ENCODE data around the gene UBE2G2.

Gene UBE2G2, protein sequence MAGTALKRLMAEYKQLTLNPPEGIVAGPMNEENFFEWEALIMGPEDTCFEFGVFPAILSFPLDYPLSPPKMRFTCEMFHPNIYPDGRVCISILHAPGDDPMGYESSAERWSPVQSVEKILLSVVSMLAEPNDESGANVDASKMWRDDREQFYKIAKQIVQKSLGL

DNA sequence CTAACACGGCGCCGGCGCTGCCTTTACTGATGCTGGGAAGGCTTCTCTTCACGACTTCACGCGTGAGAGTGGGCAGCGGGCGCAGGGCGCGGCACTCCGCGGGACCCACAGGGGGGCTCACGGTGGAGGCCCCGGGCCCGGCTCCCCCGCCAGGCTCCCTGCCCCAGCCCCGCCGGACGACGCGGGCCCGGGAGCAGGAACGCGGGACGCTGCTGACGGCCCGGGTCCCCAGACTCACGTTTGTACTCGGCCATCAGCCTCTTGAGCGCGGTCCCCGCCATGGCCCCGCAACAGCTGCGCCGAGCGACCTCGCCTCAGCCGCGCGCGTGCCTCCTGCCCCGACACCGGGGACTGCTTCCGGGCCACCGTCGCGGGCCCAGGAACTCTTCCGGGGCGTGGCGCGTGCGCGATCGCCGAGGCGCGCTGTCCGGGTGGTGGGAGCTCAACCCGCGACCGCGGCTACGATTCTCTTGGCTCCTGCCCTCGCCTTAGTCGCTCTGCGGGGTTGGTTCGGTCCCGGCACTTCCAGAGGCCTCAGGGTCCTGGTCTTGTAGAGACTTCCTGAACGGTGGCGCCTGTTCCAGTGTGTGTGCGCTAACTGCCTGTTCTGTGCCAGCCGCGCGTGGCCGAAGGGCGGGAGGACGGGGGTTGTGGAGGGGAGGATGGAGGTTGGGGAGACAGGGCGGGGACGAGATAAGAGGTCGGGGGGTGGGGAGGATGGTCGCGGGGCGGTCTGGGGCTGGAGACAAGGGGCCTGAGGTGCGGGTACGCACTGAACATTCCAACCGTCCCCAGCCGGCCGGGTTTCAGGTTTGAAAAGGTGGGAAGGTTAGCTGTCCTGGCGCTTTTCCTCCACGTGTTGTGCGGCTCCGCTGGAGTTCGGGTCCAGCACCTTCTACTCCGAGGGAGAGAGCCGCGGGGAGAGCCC, at the start of gene UBE2G2:
Gene UBE2G2 (minus strand): TSS at position 353 of the 928 bp plus-strand sequence. CDS start 72 bp downstream, at position 281.
- peak; percentile 93 for DNase-seq (ENCODE audit: low spot score)

DNA sequence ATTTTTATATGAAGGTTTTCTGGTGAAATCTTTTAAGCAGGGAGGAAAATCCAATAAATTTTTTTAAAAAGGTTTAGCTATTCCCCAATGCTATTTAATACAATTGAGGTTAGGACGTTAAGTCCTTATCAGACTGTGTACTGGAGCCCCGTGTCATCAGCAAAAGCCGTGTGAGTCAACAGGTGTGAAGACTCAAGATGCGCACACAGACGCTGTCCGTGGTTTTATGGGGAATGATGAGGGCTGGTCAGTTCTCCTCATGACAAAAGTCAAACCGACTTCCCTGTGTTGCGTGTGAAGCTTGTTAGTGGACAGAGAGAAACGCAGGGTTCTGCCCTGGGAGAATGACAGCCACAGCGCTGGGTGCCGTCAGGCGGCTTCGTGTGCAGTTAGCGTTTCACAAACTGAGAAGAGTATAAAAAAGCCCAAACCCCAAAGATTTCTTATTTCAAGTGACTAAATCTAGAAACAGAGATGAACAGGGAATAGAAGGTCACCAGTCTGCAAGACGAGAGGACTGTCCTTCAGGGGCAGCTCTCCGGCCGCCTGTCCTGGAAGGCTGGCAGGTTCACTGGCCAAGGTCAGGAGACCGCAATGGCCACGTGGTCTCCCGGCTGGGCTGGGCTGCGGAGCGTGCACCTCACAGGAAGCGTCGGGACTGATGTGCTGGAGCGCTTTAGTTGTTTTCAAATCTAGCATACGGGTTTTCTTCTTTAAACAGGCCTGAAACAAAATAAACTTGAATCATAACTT, 49.5 kb upstream of the UBE2G2 start:
- DNase-seq (ENCODE audit: low spot score): no peak

DNA sequence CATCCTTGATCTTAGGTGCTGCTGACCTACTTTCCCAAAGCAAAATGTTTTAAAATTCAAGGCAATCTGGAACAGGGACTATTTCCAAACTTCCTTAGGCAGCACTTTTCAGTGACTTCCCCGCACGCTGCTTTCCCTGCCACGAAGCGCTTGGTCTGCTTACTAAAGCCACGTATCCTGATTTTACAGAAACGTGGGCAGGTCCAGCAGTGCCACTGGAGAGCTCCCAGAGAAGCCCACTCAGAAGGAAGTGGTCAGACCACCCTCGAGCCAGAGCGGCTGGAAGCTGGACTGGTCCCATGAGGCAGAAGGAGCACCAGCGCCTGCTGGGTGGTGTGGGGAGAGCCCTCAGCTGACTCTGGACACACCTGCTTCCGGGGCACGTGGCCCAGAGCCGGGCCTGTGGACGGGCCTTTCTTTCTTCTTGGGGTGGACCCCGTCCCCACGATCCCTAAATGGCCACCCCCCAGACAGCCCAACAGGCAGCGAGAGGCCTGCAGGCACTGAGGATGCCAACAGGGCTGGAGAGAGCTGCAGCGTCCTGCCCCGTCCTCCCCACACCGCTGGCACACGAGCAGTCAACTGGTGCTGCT, 48.7 kb upstream of the UBE2G2 start:
- DNase-seq (ENCODE audit: low spot score): no peak

DNA sequence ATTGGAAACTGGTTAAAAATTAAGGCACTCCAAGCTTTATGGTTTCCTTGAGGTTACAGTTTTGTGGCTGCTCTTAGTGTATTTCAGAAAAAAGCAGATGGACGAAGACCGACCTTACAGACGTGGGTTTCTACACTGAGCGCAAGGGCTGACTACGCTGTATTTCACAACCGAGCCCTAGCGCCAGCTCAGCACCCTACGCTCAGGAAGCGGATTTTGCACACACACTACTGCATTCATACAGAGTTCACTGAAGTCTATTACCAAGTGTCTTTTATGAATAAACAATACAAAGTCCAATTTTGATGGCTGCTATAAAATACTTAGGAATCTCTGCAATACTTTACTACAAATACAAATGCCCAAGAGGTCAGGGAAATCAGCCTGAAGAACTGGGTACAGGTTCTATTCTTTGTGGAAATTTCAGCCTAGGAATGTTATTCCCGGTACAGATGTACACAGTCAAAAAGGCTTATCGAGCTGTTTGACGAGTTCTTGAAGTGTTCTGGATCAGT, 48.1 kb upstream of the UBE2G2 start:
- DNase-seq (ENCODE audit: low spot score): no peak

DNA sequence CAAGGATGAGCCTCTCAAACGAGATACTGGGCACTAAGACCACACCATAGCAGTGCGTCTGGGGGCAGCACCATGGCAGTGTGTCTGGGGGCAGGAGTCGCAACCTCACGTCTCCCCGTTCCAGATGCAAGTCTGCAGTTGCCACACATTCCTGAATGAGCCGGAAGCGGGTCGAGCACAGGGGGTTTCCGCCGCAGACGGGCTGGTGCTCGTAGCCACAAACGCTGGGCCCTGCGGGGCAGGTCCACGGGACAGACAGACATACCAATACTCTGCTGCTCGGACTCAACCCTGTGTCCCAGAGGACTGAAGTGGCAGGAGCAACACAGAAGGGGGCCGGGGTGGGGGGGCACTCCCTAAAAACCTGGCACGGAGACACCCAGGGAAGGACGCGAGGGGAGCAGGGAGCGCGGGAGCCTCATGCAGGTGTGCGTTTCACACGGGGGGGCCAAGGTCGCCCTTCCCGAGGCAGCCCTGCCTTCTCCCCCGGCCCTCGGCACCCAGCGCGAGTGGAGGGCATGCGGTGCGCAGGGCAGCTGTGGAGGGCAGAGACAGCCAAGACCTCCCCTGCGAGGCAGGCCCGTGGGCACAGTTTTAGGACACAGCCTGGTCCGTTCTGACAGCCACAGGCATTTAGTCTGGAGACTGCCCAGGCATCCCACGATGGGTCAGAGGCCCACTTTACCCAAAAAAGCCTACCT, 47.4 kb upstream of the UBE2G2 start:
- no peak for DNase-seq (ENCODE audit: low spot score)

DNA sequence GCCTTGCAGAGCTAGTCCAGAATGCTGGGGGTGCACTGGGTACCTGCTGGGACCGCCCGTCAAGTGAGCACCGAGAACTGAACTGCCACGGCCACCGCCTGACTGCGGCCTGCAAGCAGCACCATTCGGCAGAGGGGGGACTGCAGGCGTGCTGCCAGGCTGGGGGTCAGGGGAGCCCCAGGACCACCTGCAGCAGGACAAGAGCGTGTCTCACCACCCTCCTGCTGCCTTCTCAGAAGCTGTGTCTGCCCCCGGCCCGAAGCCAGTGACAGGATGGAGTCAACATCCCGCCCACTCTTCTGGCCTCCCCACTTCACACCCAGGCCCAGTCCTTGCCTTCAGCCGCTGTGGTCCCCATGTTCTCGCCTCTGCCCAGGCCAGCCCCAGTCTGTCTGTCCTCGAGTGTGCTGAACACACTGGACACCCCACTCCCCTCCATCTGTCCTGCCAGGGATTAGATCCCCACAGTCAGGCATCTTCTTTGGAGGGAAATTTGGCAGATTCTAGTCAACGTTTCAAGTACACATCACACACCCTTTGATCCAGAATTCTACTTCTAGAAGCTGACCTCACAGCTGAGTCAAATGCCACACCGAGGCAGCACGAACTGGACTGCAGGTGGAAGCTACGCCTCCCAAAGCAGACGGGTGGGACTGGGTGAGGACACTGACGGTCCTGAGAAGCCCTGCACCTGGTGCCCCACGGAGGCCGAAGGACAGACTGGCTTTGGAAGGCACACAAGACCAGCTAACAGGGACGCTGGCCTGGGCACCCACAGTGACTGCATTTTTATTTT, 45.8 kb upstream of the UBE2G2 start:
- DNase-seq (ENCODE audit: low spot score): no peak

DNA sequence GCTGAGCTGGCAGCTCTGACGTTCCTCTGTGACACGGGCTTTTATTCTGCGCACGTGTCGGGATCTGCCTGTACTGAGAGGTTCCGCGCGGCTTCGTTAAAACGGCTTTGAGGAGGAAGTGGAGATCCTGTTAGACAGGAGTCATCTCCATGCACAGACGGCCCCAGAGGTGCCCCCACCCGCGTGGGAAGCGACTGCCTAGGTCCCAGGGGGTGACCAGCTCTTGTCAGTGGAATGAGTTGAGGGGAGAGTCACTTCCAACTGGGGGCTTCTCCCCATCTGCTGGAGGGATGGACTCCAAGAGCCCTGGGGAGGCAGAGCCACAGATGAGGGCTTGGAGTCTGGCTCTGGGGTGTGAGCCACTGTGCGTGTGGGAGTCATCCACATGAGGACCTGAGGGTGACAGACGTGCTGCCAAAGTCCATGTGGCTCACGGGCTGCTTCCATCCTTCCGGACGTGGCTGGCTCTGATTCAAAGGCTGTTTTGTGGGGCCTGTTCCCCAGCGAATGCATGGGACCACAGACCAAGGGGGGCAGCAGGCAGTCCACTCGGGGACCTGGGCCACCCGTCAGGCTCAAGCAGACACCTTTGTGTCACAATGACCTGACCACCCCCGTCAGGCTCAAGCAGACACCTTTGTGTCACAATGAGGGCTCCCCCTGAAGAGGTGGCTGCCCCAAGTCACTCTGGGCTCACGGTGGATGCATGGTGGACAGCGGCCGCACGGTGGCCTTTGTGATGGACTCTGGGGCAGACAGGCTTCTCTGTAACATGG, 45.1 kb upstream of the UBE2G2 start:
- DNase-seq (ENCODE audit: low spot score): peak; percentile 27

DNA sequence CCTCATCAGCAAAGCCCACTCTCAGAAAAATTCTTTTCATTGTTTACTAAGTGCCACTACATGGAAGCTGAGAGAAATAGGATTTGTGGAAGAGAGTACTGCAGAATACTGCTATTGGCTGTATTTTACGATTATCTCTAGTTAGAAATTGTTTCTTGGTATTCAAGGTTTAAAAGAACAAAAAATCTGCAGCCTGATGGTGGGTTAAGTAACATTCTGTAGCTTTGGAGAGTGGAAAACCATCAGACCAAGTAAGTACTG, 44.5 kb upstream of the UBE2G2 start:
- no peak for DNase-seq (ENCODE audit: low spot score)

DNA sequence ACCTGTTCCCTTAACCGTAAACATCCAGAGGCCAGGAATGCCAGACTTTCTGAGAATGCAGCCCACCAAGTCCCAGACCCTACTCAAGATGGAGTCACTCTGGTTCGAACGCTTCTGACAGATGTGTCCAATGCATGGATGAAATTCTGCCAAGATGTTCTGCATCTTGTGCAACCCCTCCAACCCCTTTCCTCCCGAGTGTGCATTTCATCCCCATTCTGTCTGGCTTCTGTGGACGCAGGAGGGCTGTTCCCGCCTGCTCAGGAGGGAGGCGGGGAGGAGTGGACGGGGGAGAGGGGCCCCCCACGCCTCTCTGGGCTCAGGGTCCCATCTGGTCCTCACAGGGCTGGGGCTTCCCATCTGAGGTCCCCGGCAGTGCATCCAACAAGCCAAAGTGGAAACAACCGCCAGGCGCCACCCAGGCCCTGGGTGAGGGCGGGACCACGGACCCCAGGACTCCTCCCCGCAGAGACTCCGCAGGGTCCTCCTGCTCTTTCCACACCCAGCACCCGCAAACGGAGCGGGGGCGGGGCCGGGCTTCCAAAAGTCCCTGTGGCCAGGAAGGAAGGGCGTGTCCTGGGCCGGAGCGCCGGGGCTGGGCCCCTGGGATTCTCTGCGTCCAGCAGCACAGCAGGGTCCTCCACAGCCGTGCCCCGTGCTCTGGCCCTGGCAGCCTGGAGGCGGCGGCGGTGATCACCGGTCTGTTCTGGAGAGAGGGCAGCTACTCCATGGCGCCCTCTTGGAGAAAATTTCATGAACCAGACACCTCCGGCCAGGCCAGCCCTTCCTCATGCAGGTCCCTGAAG, 44.0 kb upstream of the UBE2G2 start:
- peak; percentile 54 for DNase-seq (ENCODE audit: low spot score)

DNA sequence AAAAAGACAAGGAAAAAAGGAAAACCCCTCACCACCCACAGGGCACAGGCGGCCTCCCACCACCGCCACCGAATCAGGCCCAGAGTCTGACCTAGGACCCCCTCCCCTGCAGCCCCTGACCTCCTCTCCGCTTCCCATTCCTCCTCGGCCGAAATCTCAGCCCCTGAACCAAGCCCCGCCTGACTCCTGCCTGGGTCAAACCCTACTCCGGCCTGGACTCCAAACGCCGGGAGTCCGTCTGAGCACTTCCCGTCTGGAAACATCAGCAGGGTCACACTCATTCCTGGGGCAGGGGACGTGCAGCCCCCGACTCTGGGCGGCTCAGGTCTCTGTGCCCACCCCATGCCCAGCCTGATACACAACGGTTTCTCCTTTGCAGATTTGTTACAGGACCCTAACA, 42.6 kb upstream of the UBE2G2 start:
- no peak for DNase-seq (ENCODE audit: low spot score)

DNA sequence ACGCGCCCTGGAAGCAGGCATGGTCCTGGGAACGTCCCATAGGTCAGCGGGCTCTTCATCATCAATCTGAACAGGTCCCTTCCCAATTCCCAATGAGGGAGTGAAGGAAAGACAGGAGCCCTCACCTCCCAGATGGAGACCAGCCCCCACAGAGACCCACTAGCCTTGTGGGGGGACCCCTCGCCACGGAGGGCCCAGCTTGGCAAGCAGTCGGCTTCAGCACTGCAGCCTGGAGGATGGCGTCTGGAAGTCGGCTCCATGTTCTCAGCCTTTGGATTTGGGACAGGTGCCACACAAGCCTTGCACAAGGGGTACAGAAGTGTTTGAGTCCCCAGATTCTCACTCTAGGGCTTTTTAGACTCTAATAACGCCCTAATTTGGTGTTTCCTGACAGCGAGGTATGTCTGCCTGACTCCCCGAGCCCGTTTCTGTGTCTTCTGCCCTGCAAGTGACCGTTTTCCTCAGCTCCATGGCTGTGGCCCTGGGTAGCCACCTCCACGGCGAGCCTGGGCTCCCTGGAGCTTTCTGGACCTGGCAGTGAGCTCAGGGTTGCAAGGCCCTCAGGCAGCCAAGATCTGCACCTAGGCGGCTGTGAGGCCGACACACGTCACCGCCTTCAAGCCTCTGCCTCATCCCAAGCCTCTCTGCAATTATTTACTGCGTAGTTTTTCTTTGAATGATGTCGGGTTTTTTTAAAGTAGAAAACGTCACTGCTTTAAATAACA, 41.3 kb upstream of the UBE2G2 start:
- no peak for DNase-seq (ENCODE audit: low spot score)

DNA sequence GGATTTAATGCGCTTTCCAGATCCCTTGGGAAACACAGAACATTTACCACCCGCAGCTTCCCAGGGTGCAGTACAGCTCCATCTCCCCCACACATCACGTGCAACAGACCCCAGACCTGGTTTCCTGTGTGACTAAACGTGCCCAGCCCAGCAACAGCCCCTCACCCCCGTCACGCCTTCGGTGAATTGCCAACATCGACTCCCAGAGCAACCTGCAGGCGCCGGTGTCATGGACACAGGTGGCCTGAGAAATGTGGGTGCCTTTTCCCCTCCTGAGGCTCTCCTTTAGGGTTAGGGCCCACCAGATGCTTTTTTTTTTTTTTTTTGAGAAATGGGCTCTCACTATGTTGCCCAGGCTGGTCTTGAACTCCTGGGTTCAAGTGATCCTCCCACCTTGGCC, 40.5 kb upstream of the UBE2G2 start:
- DNase-seq (ENCODE audit: low spot score): no peak

DNA sequence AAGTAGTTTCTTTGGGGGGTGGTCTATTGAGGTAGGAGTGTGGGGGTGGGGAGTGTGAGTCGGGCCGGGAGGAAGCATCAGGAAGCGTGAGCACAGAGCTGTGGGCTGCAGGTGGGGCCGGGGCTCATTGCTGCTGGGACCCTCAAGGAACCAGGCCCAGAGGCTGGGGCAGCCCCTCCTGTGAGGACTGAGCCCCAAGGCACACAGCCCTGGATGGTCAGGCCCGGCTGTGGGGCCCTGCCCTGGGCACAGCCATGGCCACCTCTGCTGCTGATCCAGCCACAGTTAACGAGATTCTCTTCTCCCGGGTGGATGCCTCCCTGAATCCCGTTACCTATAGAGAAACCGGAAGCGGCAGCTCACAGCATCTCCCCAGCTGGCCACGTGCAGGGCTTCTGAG, 39.2 kb upstream of the UBE2G2 start:
- no peak for DNase-seq (ENCODE audit: low spot score)

DNA sequence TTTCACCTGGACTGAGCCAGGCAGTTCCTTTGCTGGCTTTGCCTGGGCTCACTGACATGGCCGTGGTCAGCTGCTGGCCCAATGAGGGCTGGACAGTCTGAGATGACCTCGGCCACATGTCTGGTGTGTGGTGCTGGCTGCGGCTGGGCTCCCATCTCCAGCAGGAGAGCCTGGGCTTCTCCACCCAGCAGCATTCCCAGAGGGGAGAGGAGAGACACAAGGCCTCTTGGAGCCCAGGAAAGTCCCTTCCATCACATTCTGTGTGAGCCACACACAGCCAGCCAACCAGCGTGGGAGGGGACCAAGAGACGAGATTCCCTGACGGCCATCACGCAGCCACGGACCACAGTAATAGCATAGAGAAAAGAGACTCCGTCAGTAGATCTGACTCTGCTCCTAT, 37.3 kb upstream of the UBE2G2 start:
- DNase-seq (ENCODE audit: low spot score): no peak

DNA sequence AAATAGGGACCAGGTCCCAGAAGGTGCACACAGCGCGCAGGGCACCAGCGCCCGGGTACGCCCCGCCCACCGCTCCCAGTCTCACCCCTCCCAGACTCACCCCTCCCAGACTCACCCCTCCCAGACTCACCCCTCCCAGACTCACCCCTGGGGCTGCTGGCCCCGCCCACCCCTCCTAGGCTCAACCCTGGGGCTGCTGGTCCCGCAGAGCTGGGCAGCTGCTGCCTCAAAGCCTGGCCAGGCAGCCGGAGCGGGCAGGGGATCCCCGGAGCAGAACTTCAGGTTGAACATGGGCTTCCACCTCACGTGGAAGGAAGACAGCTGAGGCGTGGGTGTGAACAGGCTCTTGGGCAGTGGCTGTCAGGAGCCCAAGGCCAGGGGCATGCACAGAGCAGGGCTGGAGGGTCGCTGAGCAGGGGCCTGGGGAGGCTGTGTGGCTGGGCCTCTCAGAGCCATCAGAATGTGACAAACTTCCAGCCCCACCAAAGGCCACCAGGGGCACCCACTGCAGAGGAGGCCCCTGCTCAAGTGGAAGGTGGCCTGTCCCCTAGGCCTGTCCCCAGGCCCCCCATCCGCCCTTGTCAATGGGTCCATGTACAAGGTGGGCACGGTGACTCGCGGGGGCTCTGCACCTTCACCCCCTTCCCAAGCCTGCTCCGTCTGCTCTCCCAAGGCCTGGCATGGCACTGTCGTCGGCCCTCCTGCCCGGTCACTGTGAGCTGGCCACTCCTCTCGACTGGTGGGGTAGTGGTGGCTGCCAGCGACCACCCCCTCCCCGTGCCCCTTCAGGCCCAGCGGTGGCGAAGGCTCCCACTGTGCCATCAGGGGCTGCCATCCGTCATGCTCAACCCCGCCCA, 36.6 kb upstream of the UBE2G2 start:
- no peak for DNase-seq (ENCODE audit: low spot score)

DNA sequence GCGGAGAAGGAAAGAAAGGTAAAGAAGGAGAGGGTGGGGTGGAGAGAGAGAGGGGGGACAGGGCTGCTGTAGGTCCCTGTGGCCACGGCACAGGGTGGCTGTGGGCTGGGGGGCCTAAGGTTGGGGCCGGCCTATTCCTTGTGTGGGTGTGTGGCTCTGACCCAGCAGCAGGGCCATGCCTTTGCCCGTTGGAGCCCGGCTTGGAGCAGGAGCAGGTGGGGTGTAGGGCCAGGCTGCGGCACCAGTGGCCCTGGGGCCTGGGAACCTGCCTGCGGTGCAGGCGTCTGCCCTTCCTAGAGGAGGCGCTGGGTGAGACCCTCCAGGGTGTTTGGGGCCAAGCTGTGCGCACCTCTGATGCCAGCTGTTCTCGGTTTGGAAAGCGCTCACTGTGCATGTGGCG, 35.9 kb upstream of the UBE2G2 start:
- no peak for DNase-seq (ENCODE audit: low spot score)

DNA sequence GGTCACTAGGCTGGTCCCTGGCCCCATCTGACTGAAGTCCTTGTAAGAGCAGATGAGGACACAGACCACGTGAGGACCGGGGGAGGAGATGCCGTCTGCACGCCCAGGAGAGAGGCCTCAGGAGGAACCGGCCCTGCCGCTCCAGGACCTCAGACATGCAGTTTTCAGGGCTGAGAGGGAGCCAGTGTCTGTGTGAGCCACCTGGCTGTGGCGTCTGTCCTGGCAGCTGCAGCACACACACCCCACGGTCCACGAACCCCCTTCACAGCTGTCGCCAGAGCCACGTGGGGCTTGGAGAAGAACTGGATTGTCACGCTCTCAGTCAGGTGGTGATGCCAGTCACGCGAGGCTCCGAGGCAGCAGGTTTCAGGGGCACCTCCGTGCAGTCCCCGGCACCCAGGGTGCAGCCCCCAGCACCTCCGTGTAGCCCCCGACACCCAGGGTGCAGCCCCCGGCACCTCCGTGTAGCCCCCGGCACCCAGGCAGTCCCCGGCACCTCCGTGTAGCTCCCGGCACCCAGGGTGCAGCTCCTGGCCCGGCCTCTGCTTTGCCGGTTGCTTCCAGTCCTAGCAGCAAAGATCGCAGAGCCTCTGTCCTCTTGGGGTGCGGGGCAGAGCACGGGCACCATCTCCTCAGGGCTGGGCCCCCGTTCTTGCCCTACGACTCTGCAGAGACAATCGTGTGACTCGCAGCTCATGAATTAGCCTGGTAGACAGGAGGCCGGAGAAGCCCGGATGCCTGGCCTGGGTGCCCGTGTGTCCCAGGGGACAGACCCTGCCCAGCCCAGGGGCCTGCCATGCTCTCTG, 35.2 kb upstream of the UBE2G2 start:
- DNase-seq (ENCODE audit: low spot score): no peak
